Liver (tissue), 9 donors: Measurements from ENCODE around the gene TMIGD1. TPM values are rescaled to one million over a fixed set of nuclear protein-coding genes. Genes with fewer than 3 reads are reported as not detected.

ENCODE experiments used
- DNase-seq: peaks from one replicate; pipeline ENCODE4 v3.0.0-alpha.2; 2017; ENCODE audit warnings: low spot score
- H3K27ac ChIP-seq, 2 donors: one replicate each; pipeline ENCODE4 v1.7.0; 2013; ENCODE audit warnings: inconsistent platforms in 2 of 2, low read length in 2 of 2, control low read depth in 1 of 2, low read depth in 1 of 2, mild to moderate bottlenecking in 1 of 2
- H3K27me3 ChIP-seq, 4 donors: one replicate each; pipeline versions ENCODE4 v1.6.1 to v1.7.0; 2013; ENCODE audit warnings: low read length in 3 of 4, inconsistent platforms in 1 of 4, mild to moderate bottlenecking in 1 of 4, moderate library complexity in 1 of 4; ENCODE audit not compliant: control insufficient read depth in 4 of 4, insufficient read depth in 4 of 4
- H3K36me3 ChIP-seq, 4 donors: one replicate each; pipeline versions ENCODE4 v1.6.1 to v1.7.0; 2013; ENCODE audit warnings: low read length in 3 of 4, mild to moderate bottlenecking in 3 of 4, low read depth in 1 of 4, moderate library complexity in 1 of 4; ENCODE audit not compliant: control insufficient read depth in 4 of 4, insufficient read depth in 3 of 4
- H3K4me1 ChIP-seq, 4 donors: one replicate each; pipeline versions ENCODE4 v1.6.1 to v1.7.0; 2013; ENCODE audit warnings: low read length in 3 of 4, mild to moderate bottlenecking in 3 of 4, moderate library complexity in 1 of 4; ENCODE audit not compliant: control insufficient read depth in 4 of 4, insufficient read depth in 4 of 4
- H3K4me3 ChIP-seq, 3 donors: one replicate each; pipeline versions ENCODE4 v1.6.1 to v1.7.0; 2013; ENCODE audit warnings: low read length in 3 of 3, control low read depth in 1 of 3, low read depth in 1 of 3, mild to moderate bottlenecking in 1 of 3
- H3K9ac ChIP-seq, 2 donors: one replicate each; pipeline ENCODE4 v1.7.0; 2013; ENCODE audit warnings: low read length in 2 of 2, mild to moderate bottlenecking in 2 of 2, moderate library complexity in 2 of 2, control low read depth in 1 of 2, low read depth in 1 of 2
- H3K9me3 ChIP-seq, 4 donors: one replicate each; pipeline versions ENCODE4 v1.6.1 to v1.7.0; 2013; ENCODE audit warnings: low read length in 3 of 4; ENCODE audit not compliant: control insufficient read depth in 4 of 4
- ATF3 ChIP-seq: IDR thresholded peaks from 2 replicates; pipeline ENCODE4 v1.6.1; 2016; ENCODE audit warnings: antibody characterized with exemption
- CTCF ChIP-seq: fragments of 150-350 bp; IDR thresholded peaks from 2 replicates; pipeline ENCODE4 v1.5.1; 2017; ENCODE audit warnings: improper control_type of control experiment, low read depth, low read length; ENCODE audit not compliant: missing input control
- EGR1 ChIP-seq, 2 donors: IDR thresholded peaks; 2 replicates each; pipeline ENCODE4 v1.6.1; 2016 to 2018; ENCODE audit warnings: antibody characterized with exemption in 2 of 2, low read depth in 2 of 2
- FOXA1 ChIP-seq: IDR thresholded peaks from 2 replicates; pipeline ENCODE4 v1.6.1; 2016; ENCODE audit warnings: antibody characterized with exemption
- FOXA2 ChIP-seq: IDR thresholded peaks from 2 replicates; pipeline ENCODE4 v1.6.1; 2016; ENCODE audit warnings: antibody characterized with exemption
- GABPA ChIP-seq, 2 donors: IDR thresholded peaks in 1 of 2; conservative IDR thresholded peaks in 1 of 2; 2 replicates each; pipeline ENCODE4 v1.6.1; 2016; ENCODE audit warnings: antibody characterized with exemption in 2 of 2, mild to moderate bottlenecking in 1 of 2, moderate library complexity in 1 of 2
- HNF4A ChIP-seq, 2 donors: conservative IDR thresholded peaks; 2 replicates each; pipeline ENCODE4 v1.6.1; 2016; ENCODE audit warnings: antibody characterized with exemption in 2 of 2, mild to moderate bottlenecking in 2 of 2
- HNF4G ChIP-seq: IDR thresholded peaks from 2 replicates; pipeline ENCODE4 v1.6.1; 2016; ENCODE audit warnings: antibody characterized with exemption
- JUND ChIP-seq, 2 donors: IDR thresholded peaks; 2 replicates each; pipeline ENCODE4 v1.6.1; 2016; ENCODE audit warnings: antibody characterized with exemption in 2 of 2
- MAX ChIP-seq: IDR thresholded peaks from 2 replicates; pipeline ENCODE4 v1.6.1; 2016; ENCODE audit warnings: antibody characterized with exemption
- NR2F2 ChIP-seq: IDR thresholded peaks from 2 replicates; pipeline ENCODE4 v1.6.1; 2016; ENCODE audit warnings: antibody characterized with exemption
- RAD21 ChIP-seq, 2 donors: IDR thresholded peaks; 2 replicates each; pipeline ENCODE4 v1.6.1; 2016; ENCODE audit warnings: antibody characterized with exemption in 2 of 2, mild to moderate bottlenecking in 2 of 2
- REST ChIP-seq: IDR thresholded peaks from 2 replicates; pipeline ENCODE4 v1.6.1; 2016; ENCODE audit warnings: antibody characterized with exemption, mild to moderate bottlenecking
- RXRA ChIP-seq, 2 donors: IDR thresholded peaks; 2 replicates each; pipeline ENCODE4 v1.6.1; 2017 to 2018; ENCODE audit warnings: antibody characterized with exemption in 2 of 2, mild to moderate bottlenecking in 1 of 2
- SP1 ChIP-seq: IDR thresholded peaks from 2 replicates; pipeline ENCODE4 v1.6.1; 2018; ENCODE audit warnings: antibody characterized with exemption, mild to moderate bottlenecking
- TAF1 ChIP-seq: conservative IDR thresholded peaks from 2 replicates; pipeline ENCODE4 v1.6.1; 2016; ENCODE audit warnings: antibody characterized with exemption, mild to moderate bottlenecking
- YY1 ChIP-seq: IDR thresholded peaks from 2 replicates; pipeline ENCODE4 v1.6.1; 2016; ENCODE audit warnings: antibody characterized with exemption, mild to moderate bottlenecking
- ZBTB33 ChIP-seq: IDR thresholded peaks from 2 replicates; pipeline ENCODE4 v1.6.1; 2016; ENCODE audit warnings: antibody characterized with exemption
- WGBS: extraction: QIAGEN DNeasy Blood & Tissue Kit; methylation state at CpG from one replicate; pipeline ENCODE4 v1.1.7; 2013; 5-methylcytosine and 5-hydroxymethylcytosine counted together
- polyA plus RNA-seq, 2 donors: library from polyadenylated mRNA; stranded (reverse) in 1 of 2; unstranded in 1 of 2; fragments of 200-250 nt in 1 of 2; fragments of >200 nt in 1 of 2; fragmentation: Nextera tagmentation in 1 of 2; extraction: Ambion mirVana in 1 of 2; gene quantifications; one replicate each; pipeline versions ENCODE4 v1.2.1 to v1.2.3, GENCODE V29; 2013 to 2015
- total RNA-seq, 2 donors: library from RNA; depleted of rRNA; stranded (reverse); fragments of >200 nt; gene quantifications; one replicate each; pipeline ENCODE4 v1.2.3, GENCODE V29; 2014
- donor health status: healthy.
- donor health status: healthy.
- donor health status: healthy.
- donor health status: healthy.
- donor health status: healthy.

The TMIGD1 gene
- total and polyA plus RNA-seq, 4 donors = not detected

GRCh38 chr17:30358055-30358760 lies 24.4 kb upstream of the TMIGD1 start:
- H3K36me3 ChIP-seq = no peaks in the 10 kb centered on the region
- H3K9me3 ChIP-seq = peaks cover 0 to 5% (median 2%) of the 10 kb centered on the region in 4 donors
- peaks cover 0 to 2% (median 0%) of the 10 kb centered on the region in 4 donors for H3K4me1 ChIP-seq
- no peak for TF ChIP-seq HNF4G
- TF ChIP-seq FOXA2 = no peak
- TF ChIP-seq JUND (IDR thresholded peaks at IDR 0.05) = no peak
- no peak for TF ChIP-seq ZBTB33
- no peak for TF ChIP-seq RXRA (IDR thresholded peaks at IDR 0.05)
- no peaks in the 10 kb centered on the region for H3K27me3 ChIP-seq
- no peak overlapping the region for H3K27ac ChIP-seq
- no peak overlapping the region for H3K9ac ChIP-seq
- 68% methylated on average over 5 of the region's 5 CpGs for WGBS
- DNase-seq = no peak
- no peak overlapping the region for H3K4me3 ChIP-seq

GRCh38 chr17:30357476-30357875 lies 23.6 kb upstream of the TMIGD1 start:
- Histone ChIP-seq H3K27me3 (no peaks in the 10 kb centered on the region), H3K9me3 (peaks cover 0 to 4% (median 1%) of the 10 kb centered on the region in 4 donors), H3K4me3 (no peak overlapping the region), H3K4me1 (no peaks in the 10 kb centered on the region), H3K27ac (no peak overlapping the region), H3K36me3 (no peaks in the 10 kb centered on the region), H3K9ac (no peak overlapping the region)
- no peak for DNase-seq
- TF ChIP-seq GABPA (IDR thresholded peaks at IDR 0.05 in 1 of 2, conservative IDR thresholded peaks at IDR 0.05 in 1 of 2) (no peak), SP1 (no peak), EGR1 (IDR thresholded peaks at IDR 0.05; ENCODE audit: low read depth in 2 of 2) (no peak), MAX (no peak), ATF3 (no peak), FOXA2 (no peak), JUND (IDR thresholded peaks at IDR 0.05) (no peak), HNF4G (no peak), TAF1 (no peak), YY1 (no peak), HNF4A (conservative IDR thresholded peaks at IDR 0.05) (no peak), NR2F2 (no peak), ZBTB33 (no peak), RXRA (IDR thresholded peaks at IDR 0.05) (no peak), FOXA1 (no peak), RAD21 (IDR thresholded peaks at IDR 0.05) (no peak), REST (no peak), CTCF (no peak)
